ENCODE measurements around the gene TFDP1.

Gene TFDP1

DNA sequence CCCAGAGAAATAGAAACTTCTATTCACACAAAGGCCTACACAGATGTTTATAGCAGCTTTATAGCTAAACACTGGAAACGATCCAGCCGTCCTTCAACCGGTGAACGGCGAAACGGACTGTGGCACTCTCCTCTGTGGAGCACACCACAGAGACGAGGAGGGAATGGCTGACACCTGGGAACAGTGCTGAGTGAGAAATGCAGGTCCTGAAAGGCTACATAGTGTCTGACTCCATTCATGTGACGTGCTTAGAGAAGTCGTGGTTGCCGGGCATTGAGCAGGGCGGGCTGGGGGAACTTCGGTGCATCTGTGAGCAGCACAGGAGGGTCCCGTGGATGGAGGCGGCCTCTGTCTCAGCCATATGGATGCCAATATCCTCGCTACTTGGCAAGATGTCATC is 79.4 kb downstream of the TFDP1 start:
- Histone ChIP-seq H3K36me3 (ENCODE audit: insufficient read depth, low read length) (no peaks in the 10 kb centered on the region), H3K9ac (ENCODE audit: low read depth, low read length) (no peak overlapping the region), H3K4me1 (ENCODE audit: insufficient read depth, low read length) (no peaks in the 10 kb centered on the region), H3K9me3 (ENCODE audit: control insufficient read depth, insufficient read depth, low read length) (peaks cover 5% of the 10 kb centered on the region; the same call in 1 of the 2 replicates)

- H3K36me3 ChIP-seq (ENCODE audit: insufficient read depth, low read length), result no peaks in the 10 kb centered on the region
- no peak overlapping the region for H3K9ac ChIP-seq (ENCODE audit: low read depth, low read length)
Observed at GRCh38 chr13:113664751-113665596, 80.4 kb downstream of the TFDP1 start.

GRCh38 chr13:113665597-113666328 is 81.2 kb downstream of the TFDP1 start:
- peaks cover 5% of the 10 kb centered on the region; the same call in 1 of the 2 replicates for H3K9me3 ChIP-seq (ENCODE audit: control insufficient read depth, insufficient read depth, low read length)
- no peak overlapping the region for H3K9ac ChIP-seq (ENCODE audit: low read depth, low read length)
- H3K36me3 ChIP-seq (ENCODE audit: insufficient read depth, low read length), result no peaks in the 10 kb centered on the region
- no peaks in the 10 kb centered on the region for H3K4me1 ChIP-seq (ENCODE audit: insufficient read depth, low read length)

More at GRCh38 chr13:113664751-113665596, 80.4 kb downstream of the TFDP1 start:
- Histone ChIP-seq H3K4me1 (ENCODE audit: insufficient read depth, low read length) (no peaks in the 10 kb centered on the region), H3K9me3 (ENCODE audit: control insufficient read depth, insufficient read depth, low read length) (peaks cover 5% of the 10 kb centered on the region; the same call in 1 of the 2 replicates)

DNA sequence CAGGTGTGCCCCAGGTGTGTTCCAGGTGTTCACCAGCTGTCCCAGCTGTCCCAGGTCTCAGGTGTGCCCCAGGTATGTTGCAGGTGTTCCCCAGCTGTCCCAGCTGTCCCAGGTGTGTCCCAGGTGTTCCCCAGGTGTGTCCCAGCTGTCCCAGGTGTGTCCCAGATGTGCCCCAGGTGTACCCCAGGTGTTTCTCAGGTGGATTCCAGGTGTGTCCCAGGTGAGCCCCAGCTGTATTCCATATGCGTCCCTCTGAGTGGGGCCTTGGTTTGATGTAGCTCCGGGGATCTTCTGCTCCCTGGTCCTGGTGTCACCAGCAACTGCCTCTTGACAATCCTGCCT is 81.7 kb downstream of the TFDP1 start:
- no peaks in the 10 kb centered on the region for H3K36me3 ChIP-seq (ENCODE audit: insufficient read depth, low read length)
- H3K9ac ChIP-seq (ENCODE audit: low read depth, low read length), result no peak overlapping the region
- no peaks in the 10 kb centered on the region for H3K4me1 ChIP-seq (ENCODE audit: insufficient read depth, low read length)
- peaks cover 3% of the 10 kb centered on the region; the same call in 1 of the 2 replicates for H3K9me3 ChIP-seq (ENCODE audit: control insufficient read depth, insufficient read depth, low read length)

- Histone ChIP-seq H3K9ac (ENCODE audit: low read depth, low read length) (no peak within 1 kb of the TSS), H3K36me3 (ENCODE audit: insufficient read depth, low read length) (no peaks in the 10 kb centered on the region), H3K4me1 (ENCODE audit: insufficient read depth, low read length) (no peaks in the 10 kb centered on the region), H3K9me3 (ENCODE audit: control insufficient read depth, insufficient read depth, low read length) (peaks cover 3% of the 10 kb centered on the region; the same call in 1 of the 2 replicates)
Observed at GRCh38 chr13:113666951-113667701, 82.6 kb downstream of the TFDP1 start, which contains the start of gene GRK1. GRK1 (plus strand) TSS chr13:113667219; CDS start chr13:113667387, 168 bp downstream.

GRCh38 chr13:113667771-113668490 is 83.4 kb downstream of the TFDP1 start:
- Histone ChIP-seq H3K9me3 (ENCODE audit: control insufficient read depth, insufficient read depth, low read length) (no peaks in the 10 kb centered on the region), H3K36me3 (ENCODE audit: insufficient read depth, low read length) (no peaks in the 10 kb centered on the region)

GRCh38 chr13:113668491-113668971 is 84.0 kb downstream of the TFDP1 start:
- Histone ChIP-seq H3K36me3 (ENCODE audit: insufficient read depth, low read length) (no peaks in the 10 kb centered on the region), H3K9ac (ENCODE audit: low read depth, low read length) (no peak overlapping the region), H3K4me1 (ENCODE audit: insufficient read depth, low read length) (no peaks in the 10 kb centered on the region), H3K9me3 (ENCODE audit: control insufficient read depth, insufficient read depth, low read length) (no peaks in the 10 kb centered on the region)

More at GRCh38 chr13:113667771-113668490, 83.4 kb downstream of the TFDP1 start:
- no peak overlapping the region for H3K9ac ChIP-seq (ENCODE audit: low read depth, low read length)
- H3K4me1 ChIP-seq (ENCODE audit: insufficient read depth, low read length), result no peaks in the 10 kb centered on the region

DNA sequence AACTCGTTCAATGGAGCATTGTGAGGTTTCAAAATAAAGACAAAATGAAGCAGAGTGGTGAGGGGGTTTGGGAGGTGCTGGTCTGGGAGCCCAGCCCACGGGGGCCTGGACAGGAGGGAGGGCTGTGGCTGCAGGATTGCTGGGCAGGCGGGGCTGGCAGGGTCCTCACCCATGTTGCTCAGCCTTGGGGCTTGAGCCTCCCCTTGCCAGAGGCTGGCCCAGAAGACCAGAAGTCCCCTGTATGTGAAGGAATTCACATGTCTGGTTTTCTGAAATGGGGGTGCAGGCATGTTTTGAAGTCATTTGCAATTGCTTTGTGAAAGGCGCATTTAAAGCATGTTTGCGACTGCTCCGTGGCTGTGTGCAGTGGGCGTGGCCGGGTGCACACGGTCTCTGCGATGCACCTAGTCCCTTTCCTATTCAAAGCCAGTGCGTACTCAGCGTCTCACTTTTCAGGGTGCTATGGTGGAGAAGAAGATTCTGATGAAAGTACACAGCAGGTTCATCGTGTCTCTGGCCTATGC is 84.7 kb downstream of the TFDP1 start:
- H3K4me1 ChIP-seq (ENCODE audit: insufficient read depth, low read length), result no peaks in the 10 kb centered on the region
- H3K36me3 ChIP-seq (ENCODE audit: insufficient read depth, low read length), result no peaks in the 10 kb centered on the region
- H3K9me3 ChIP-seq (ENCODE audit: control insufficient read depth, insufficient read depth, low read length), result no peaks in the 10 kb centered on the region
- no peak overlapping the region for H3K9ac ChIP-seq (ENCODE audit: low read depth, low read length)

DNA sequence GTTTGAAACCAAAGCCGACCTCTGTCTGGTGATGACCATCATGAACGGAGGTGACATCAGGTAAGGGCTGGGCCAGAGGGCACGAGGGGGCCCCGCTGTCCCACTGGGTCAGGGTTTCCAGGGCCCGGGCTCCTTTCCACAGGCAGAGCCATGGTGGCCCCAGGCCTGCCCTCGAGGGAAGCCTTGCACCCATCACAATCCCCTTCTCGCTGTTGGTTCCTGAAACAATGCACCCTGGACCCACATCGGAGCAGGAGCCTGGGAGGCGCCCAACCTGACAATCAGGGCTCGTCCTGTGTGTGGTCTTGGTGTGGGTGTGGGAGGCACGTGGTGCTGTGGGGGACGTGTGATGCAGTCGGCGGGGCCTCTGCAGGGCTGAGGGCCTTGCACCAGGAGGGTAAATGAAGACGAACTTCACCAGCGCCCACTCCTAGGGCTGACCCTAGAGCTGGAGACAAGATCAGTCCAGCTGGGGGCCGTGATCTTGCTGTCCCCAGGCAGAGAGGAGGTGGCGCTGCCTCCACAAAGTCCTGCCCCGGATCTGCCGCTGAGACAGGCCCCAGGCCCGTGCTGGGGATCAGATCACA is 85.3 kb downstream of the TFDP1 start:
- H3K9ac ChIP-seq (ENCODE audit: low read depth, low read length), result no peak overlapping the region

GRCh38 chr13:113670541-113670940 is 86.0 kb downstream of the TFDP1 start:
- no peak overlapping the region for H3K9ac ChIP-seq (ENCODE audit: low read depth, low read length)
- no peaks in the 10 kb centered on the region for H3K36me3 ChIP-seq (ENCODE audit: insufficient read depth, low read length)
- no peaks in the 10 kb centered on the region for H3K9me3 ChIP-seq (ENCODE audit: control insufficient read depth, insufficient read depth, low read length)
- no peaks in the 10 kb centered on the region for H3K4me1 ChIP-seq (ENCODE audit: insufficient read depth, low read length)

More for the DNA sequence above, 85.3 kb downstream of the TFDP1 start:
- H3K36me3 ChIP-seq (ENCODE audit: insufficient read depth, low read length), result no peaks in the 10 kb centered on the region
- no peaks in the 10 kb centered on the region for H3K4me1 ChIP-seq (ENCODE audit: insufficient read depth, low read length)
- H3K9me3 ChIP-seq (ENCODE audit: control insufficient read depth, insufficient read depth, low read length), result no peaks in the 10 kb centered on the region

DNA sequence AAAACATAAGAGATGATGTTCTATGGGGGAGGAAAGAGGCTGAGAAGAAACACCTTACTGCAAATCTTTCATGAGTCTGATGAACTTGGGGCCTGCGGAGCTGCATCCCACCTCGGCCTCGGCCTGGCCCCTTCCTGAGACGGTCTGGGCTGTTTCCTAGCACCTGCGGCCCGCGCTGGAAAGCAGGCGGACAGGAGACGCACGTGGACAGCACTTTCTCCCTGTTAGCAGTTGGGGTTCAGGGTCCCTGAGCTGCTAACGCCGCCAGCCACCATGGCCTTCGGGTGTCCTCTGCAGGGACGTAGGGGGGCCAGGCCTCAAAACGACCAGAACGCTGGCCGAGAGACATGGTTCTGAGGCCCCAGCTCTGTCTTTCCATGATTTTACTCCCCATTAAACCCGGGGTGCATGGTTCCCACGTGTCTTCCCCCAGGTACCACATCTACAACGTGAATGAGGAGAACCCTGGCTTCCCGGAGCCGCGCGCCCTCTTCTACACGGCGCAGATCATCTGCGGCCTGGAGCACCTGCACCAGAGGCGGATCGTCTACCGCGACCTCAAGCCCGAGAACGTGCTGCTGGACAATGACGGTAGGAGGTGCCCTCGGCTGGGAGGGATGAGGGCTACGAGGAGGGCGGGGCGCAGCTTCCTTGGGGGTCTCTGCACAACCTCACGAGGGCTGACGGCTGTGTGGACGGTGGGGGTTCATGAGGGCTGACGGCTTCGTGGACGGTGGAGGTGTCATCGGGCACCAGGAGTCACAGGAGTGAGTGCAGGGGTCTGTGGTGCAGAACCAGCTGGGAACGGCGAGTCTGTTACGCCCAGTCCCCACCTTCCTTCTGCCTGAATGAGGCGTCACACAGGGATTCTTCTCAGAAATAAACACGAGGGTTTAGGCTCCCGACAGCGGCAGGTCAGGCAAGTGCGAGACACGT is 86.8 kb downstream of the TFDP1 start:
- Histone ChIP-seq H3K36me3 (ENCODE audit: insufficient read depth, low read length) (no peaks in the 10 kb centered on the region), H3K9me3 (ENCODE audit: control insufficient read depth, insufficient read depth, low read length) (no peaks in the 10 kb centered on the region), H3K4me1 (ENCODE audit: insufficient read depth, low read length) (no peaks in the 10 kb centered on the region), H3K9ac (ENCODE audit: low read depth, low read length) (no peak overlapping the region)

- no peaks in the 10 kb centered on the region for H3K4me1 ChIP-seq (ENCODE audit: insufficient read depth, low read length)
- no peak overlapping the region for H3K9ac ChIP-seq (ENCODE audit: low read depth, low read length)
- H3K36me3 ChIP-seq (ENCODE audit: insufficient read depth, low read length), result no peaks in the 10 kb centered on the region
- H3K9me3 ChIP-seq (ENCODE audit: control insufficient read depth, insufficient read depth, low read length), result no peaks in the 10 kb centered on the region
Observed at GRCh38 chr13:113672002-113672651, 87.6 kb downstream of the TFDP1 start.

Measured in ES-I3 (cell line).